Measurements from ENCODE around the gene ZBTB11.
"Not testable (repeated sequence)": the region's sequence is repeated elsewhere in the genome, so short reads cannot be mapped to it uniquely, and the experiment has no call there.

The ZBTB11 gene

GRCh38 chr3:101676765-101677435 is at the start of gene ZBTB11:
Gene ZBTB11 (minus strand): TSS chr3:101677132. CDS start chr3:101676914, 218 bp downstream.
- DNase-seq (ENCODE audit: low read depth in 4 of 4, low spot score in 1 of 4), result peak; percentile 99 to 100 (median 100)

GRCh38 chr3:101725890-101726275 is 49.0 kb upstream of the ZBTB11 start:
- DNase-seq (ENCODE audit: low read depth in 4 of 4, low spot score in 1 of 4), result no peak

GRCh38 chr3:101725194-101725889 is 48.4 kb upstream of the ZBTB11 start:
- peak in 1 of 4 experiments; percentile 7 for DNase-seq (ENCODE audit: low read depth in 4 of 4, low spot score in 1 of 4)

- DNase-seq (ENCODE audit: low read depth in 4 of 4, low spot score in 1 of 4), result peak; percentile 75 to 83 (median 79)
These were observed 47.6 kb upstream of the ZBTB11 start, which contains the start of gene CEP97 for GRCh38 chr3:101724329-101725193. Gene CEP97 (plus strand): TSS chr3:101724614. CDS start chr3:101724677, 63 bp downstream.

DNA sequence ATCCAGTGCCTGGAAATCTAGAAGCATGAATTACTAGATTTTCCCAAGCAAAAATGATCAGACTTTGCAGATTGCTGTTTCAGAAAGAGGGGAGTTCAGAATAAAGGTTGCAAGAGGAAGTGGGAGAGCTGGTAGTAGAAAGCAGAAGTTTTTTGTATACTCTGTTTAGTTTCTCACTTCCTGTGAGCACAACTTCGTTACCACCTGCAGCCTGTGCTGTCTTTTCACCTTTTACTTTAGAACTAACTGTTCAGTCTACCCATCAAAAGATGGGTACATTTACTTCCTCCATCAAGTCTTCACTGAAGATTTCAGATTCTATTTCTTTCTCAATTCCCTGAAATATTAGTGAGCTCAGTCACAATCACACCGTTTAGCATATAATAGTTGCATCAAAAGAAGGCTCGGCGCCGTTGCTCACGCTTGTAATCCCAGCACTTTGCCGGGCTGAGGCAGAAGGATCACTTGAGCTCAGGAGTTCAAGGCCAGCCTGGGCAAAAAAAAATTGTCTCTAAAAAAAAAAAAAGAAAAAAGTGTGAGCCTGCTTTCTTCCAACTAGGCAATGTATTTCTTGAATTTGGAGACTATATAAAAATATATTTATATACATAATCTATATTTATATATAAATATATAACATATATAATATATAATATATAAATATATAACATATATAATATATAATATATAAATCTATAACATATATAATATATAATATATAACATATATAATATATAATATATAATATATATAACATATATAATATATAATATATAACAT is 45.7 kb upstream of the ZBTB11 start:
- no peak for DNase-seq (ENCODE audit: low read depth in 4 of 4, low spot score in 1 of 4)

DNA sequence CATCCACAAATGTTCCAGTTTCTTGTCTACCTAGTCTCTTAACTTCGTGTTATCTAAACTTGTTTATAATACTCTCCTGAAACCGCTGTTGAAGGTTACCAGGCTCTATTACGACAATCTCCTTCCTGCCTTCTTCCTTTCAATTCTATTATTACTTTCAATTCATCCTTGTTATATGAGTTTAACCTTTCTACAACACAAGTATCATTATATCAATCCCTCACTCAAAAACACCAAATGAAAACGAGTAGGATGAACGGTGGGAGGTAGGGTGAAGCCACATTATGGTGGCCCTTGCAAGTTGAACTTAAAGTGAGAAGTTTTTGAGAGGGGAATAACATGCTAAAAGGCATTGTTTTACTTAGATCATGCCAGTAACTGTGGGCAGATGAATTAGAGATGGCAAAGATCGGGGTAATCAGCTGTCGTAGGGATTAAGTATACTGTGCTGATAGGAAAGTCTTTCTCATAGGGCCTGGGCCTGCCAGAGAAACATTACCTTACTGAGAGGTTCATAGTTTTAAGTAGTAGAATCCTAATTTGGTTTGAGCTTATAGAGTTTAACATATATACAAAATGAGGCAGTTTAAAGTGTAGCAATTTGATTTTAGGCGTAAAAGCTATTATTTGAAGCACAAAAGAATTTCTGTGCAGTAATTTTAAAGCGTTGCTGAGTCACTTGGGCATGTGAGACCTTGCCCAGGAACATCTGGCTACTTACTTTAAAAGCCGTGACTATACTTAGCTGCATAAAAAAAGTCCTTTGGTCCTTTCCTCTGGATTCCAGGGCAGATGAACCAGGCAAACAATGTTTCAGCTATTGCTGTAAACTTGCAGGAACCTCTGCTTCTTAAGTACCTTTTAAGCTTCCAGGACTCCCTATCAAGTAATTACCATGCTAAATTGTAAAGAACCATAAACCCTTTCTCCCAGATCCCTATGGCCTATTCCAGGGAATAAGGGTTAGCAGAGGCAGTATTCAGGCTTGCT is 44.2 kb upstream of the ZBTB11 start:
- no peak for DNase-seq (ENCODE audit: low read depth in 4 of 4, low spot score in 1 of 4)

DNA sequence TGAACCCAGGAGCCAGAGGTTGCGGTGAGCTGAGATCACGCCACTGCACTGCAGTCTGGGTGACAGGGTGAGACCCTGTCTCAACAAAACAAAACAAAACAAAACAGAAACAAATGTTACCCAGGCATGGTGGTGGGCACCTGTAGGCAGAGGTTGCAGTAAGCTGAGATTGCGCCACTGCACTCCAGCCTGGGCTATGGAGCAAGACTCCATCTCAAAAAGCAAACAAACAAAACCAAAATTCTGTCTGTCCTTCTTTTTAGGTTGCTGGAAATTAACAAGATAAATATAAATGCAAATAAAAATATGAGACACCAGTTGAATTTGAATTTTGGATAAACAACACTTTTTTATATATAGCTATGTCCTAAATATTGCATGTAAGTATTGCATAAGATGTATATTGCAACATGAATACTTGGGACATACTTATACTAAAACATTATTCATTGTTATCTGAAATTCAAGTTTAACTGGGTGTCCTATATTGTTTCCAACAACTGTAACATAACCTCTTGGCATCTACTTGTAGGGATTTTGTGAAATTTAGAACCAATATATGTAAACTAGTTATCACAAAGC is 42.8 kb upstream of the ZBTB11 start:
- no peak for DNase-seq (ENCODE audit: low read depth in 4 of 4, low spot score in 1 of 4)

- no peak for DNase-seq (ENCODE audit: low read depth in 4 of 4, low spot score in 1 of 4)
These were observed 41.5 kb upstream of the ZBTB11 start for GRCh38 chr3:101718455-101718854.

- no peak for DNase-seq (ENCODE audit: low read depth in 4 of 4, low spot score in 1 of 4)
These were observed 32.2 kb upstream of the ZBTB11 start for GRCh38 chr3:101709126-101709525.

GRCh38 chr3:101704639-101705038 is 27.7 kb upstream of the ZBTB11 start:
- DNase-seq (ENCODE audit: low read depth in 4 of 4, low spot score in 1 of 4), result not testable (repeated sequence)

DNA sequence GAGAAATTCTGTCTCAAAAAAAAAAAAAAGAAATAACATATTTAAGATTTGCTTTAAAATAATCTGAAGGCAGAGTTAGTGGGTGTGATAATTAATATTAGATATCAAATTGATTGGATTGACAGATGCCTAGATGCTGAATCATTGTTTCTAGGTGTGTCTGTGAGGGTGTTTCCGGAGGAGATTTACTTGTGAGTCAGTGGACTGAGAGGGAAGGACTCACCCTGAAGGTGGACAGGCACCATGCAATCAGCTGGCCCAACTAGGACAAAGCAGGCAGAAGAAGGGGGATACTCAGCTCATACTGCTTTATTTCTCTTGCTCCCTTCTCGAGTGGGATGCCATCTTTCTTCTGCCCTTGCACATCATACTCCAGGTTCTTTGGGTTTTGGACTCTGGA is 26.2 kb upstream of the ZBTB11 start:
- no peak for DNase-seq (ENCODE audit: low read depth in 4 of 4, low spot score in 1 of 4)

GRCh38 chr3:101702726-101703125 is 25.8 kb upstream of the ZBTB11 start:
- no peak for DNase-seq (ENCODE audit: low read depth in 4 of 4, low spot score in 1 of 4)

GRCh38 chr3:101701696-101702634 is 25.0 kb upstream of the ZBTB11 start:
- DNase-seq (ENCODE audit: low read depth in 4 of 4, low spot score in 1 of 4), result no peak

DNA sequence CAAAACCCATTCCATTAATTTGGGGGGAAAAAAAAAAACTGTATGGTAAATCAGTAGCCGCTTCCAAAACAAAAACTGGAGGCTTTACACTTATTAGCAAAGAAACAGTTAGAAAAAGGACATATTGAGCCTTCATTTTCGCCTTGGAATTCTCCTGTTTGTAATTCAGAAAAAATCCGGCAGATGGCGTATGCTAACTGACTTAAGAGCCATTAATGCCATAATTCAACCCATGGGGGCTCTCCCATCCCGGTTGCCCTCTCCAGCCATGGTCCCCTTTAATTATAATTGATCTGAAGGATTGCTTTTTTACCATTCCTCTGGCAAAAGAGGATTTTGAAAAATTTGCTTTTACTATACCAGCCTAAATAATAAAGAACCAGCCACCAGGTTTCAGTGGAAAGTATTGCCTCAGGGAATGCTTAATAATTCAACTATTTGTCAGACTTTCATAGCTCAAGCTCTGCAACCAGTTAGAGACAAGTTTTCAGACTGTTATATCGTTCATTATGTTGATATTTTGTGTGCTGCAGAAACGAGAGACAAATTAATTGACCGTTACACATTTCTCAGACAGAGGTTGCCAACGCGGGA is 18.9 kb upstream of the ZBTB11 start:
- no peak for DNase-seq (ENCODE audit: low read depth in 4 of 4, low spot score in 1 of 4)

DNA sequence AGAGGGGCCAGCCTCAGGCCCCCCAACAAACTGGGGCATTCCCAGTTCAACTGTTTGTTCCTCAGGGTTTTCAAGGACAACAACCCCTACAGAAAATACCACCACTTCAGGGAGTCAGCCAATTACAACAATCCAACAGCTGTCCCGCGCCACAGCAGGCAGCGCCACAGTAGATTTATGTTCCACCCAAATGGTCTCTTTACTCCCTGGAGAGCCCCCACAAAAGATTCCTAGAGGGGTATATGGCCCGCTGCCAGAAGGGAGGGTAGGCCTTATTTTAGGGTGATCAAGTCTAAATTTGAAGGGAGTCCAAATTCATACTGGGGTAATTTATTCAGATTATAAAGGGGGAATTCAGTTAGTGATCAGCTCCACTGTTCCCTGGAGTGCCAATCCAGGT is 17.9 kb upstream of the ZBTB11 start:
- not testable (repeated sequence) for DNase-seq (ENCODE audit: low read depth in 4 of 4, low spot score in 1 of 4)

- not testable (repeated sequence) for DNase-seq (ENCODE audit: low read depth in 4 of 4, low spot score in 1 of 4)
These were observed 16.6 kb upstream of the ZBTB11 start for GRCh38 chr3:101693540-101693939.
